Ascending aorta (tissue), 1 donor: ENCODE results near the gene SLC22A8. TPM values are rescaled to one million over a fixed set of nuclear protein-coding genes. Genes with fewer than 3 reads are reported as not detected.

ENCODE experiments used
- total RNA-seq: library from RNA; depleted of rRNA; stranded (reverse); fragments of >200 nt; gene quantifications from one replicate; pipeline ENCODE4 v1.1.0, GENCODE V29; 2016

SLC22A8 gene
- total RNA-seq, 1 donor from 2014 or later: not detected

Other genes with a start within 250 kb of the SLC22A8 start
- 51.7 TPM for gene TAF6L, start 244.4 kb downstream of the SLC22A8 start, total RNA-seq
- 102 TPM for gene TMEM179B, start 228.4 kb downstream of the SLC22A8 start, total RNA-seq
- gene TMEM223, start 223.8 kb downstream of the SLC22A8 start, total RNA-seq: 92.5 TPM
- gene NXF1, start 210.4 kb downstream of the SLC22A8 start, total RNA-seq: 41.8 TPM
- 40.3 TPM for gene STX5, start 183.8 kb downstream of the SLC22A8 start, total RNA-seq
- gene TEX54, start 183.0 kb downstream of the SLC22A8 start, total RNA-seq: not detected
- gene WDR74, start 176.3 kb downstream of the SLC22A8 start, total RNA-seq: 28.7 TPM
- 143 TPM for gene SLC3A2, start 134.9 kb downstream of the SLC22A8 start, total RNA-seq
- not detected for gene CHRM1, start 94.5 kb downstream of the SLC22A8 start, total RNA-seq
- not detected for gene SLC22A6, start 30.9 kb downstream of the SLC22A8 start, total RNA-seq
- not detected for gene SLC22A24, start 128.4 kb upstream of the SLC22A8 start, total RNA-seq
- not detected for gene SLC22A25, start 227.8 kb upstream of the SLC22A8 start, total RNA-seq